H9 (cell line): ENCODE results near the gene MAP1LC3B. TPM values are rescaled to one million over a fixed set of nuclear protein-coding genes. Genes with fewer than 3 reads are reported as not detected.

Source experiments
- DNase-seq: peaks from one replicate; pipeline ENCODE4 v3.0.0-alpha.2; 2017
- H2AFZ ChIP-seq: one replicate; pipeline ENCODE4 v1.6.1; 2013; ENCODE audit warnings: mild to moderate bottlenecking, low read length, control low read depth, moderate library complexity
- H2AK5ac ChIP-seq: 2 replicates; pipeline ENCODE4 v1.6.1; 2013; ENCODE audit warnings: low read length, control low read depth, mixed read lengths; ENCODE audit not compliant: insufficient read length
- H2BK120ac ChIP-seq: one replicate; pipeline ENCODE4 v1.6.1; 2013; ENCODE audit warnings: low read depth, mild to moderate bottlenecking, low read length, control low read depth, inconsistent platforms; ENCODE audit not compliant: poor library complexity, severe bottlenecking
- H2BK12ac ChIP-seq: 2 replicates; pipeline ENCODE4 v1.6.1; 2013; ENCODE audit warnings: low read length, control low read depth, mixed read lengths, low read depth; ENCODE audit not compliant: insufficient read length
- H2BK15ac ChIP-seq: 2 replicates; pipeline ENCODE4 v1.6.1; 2013; ENCODE audit warnings: low read depth, low read length, control low read depth
- H2BK20ac ChIP-seq: one replicate; pipeline ENCODE4 v1.6.1; 2013; ENCODE audit warnings: low read depth, mild to moderate bottlenecking, low read length, control low read depth, inconsistent platforms; ENCODE audit not compliant: poor library complexity, severe bottlenecking
- H2BK5ac ChIP-seq: 2 replicates; pipeline ENCODE4 v1.6.1; 2013; ENCODE audit warnings: low read length, control low read depth, mixed read lengths; ENCODE audit not compliant: insufficient read length
- H3K14ac ChIP-seq: 2 replicates; pipeline ENCODE4 v1.6.1; 2013; ENCODE audit warnings: low read length, control low read depth; ENCODE audit not compliant: insufficient read depth
- H3K18ac ChIP-seq: 2 replicates; pipeline ENCODE4 v1.6.1; 2013; ENCODE audit warnings: low read depth, mild to moderate bottlenecking, mixed read lengths, low read length, control low read depth; ENCODE audit not compliant: insufficient read length
- H3K23ac ChIP-seq: 2 replicates; pipeline ENCODE4 v1.6.1; 2013; ENCODE audit warnings: low read length, control low read depth, mixed read lengths, low read depth; ENCODE audit not compliant: insufficient read length
- H3K23me2 ChIP-seq: 2 replicates; pipeline ENCODE4 v1.6.1; 2013; ENCODE audit warnings: low read depth, mild to moderate bottlenecking, mixed read lengths, low read length, control low read depth; ENCODE audit not compliant: insufficient read length, poor library complexity, severe bottlenecking
- H3K27ac ChIP-seq: 2 replicates; pipeline ENCODE4 v1.5.1; 2013; ENCODE audit warnings: low read length, control low read depth, mixed read lengths, low read depth; ENCODE audit not compliant: insufficient read length
- H3K27me3 ChIP-seq: 2 replicates; pipeline ENCODE4 v1.6.1; 2013; ENCODE audit warnings: low read length, control low read depth, inconsistent platforms; ENCODE audit not compliant: insufficient read depth
- H3K4ac ChIP-seq: 2 replicates; pipeline ENCODE4 v1.6.1; 2013; ENCODE audit warnings: low read depth, mild to moderate bottlenecking, control low read depth, inconsistent platforms, low read length, moderate library complexity
- H3K4me1 ChIP-seq: 2 replicates; pipeline ENCODE4 v1.6.1; 2013; ENCODE audit warnings: low read length, control low read depth, inconsistent platforms; ENCODE audit not compliant: insufficient read depth
- H3K4me2 ChIP-seq: 2 replicates; pipeline ENCODE4 v1.6.1; 2013; ENCODE audit warnings: low read length, control low read depth, mixed read lengths; ENCODE audit not compliant: insufficient read length, insufficient read depth
- H3K56ac ChIP-seq: 2 replicates; pipeline ENCODE4 v1.6.1; 2013; ENCODE audit warnings: low read depth, mild to moderate bottlenecking, mixed read lengths, low read length, control low read depth; ENCODE audit not compliant: insufficient read length
- H3K79me1 ChIP-seq: 2 replicates; pipeline ENCODE4 v1.6.1; 2013; ENCODE audit warnings: low read depth, mild to moderate bottlenecking, moderate library complexity, low read length, control low read depth, inconsistent platforms; ENCODE audit not compliant: insufficient read depth, poor library complexity, severe bottlenecking
- H3K79me2 ChIP-seq: 2 replicates; pipeline ENCODE4 v1.6.1; 2013; ENCODE audit warnings: low read length, control low read depth, inconsistent platforms; ENCODE audit not compliant: insufficient read depth
- H3K9ac ChIP-seq: 2 replicates; pipeline ENCODE4 v1.6.1; 2013; ENCODE audit warnings: low read length, control low read depth, mixed read lengths; ENCODE audit not compliant: insufficient read length; ENCODE audit errors: extremely low read depth
- H3K9me3 ChIP-seq: one replicate; pipeline ENCODE4 v1.6.1; 2013; ENCODE audit warnings: low read depth, low read length, inconsistent platforms; ENCODE audit not compliant: control insufficient read depth
- H3T11ph ChIP-seq: one replicate; pipeline ENCODE4 v1.6.1; 2013; ENCODE audit warnings: mild to moderate bottlenecking, low read length, control low read depth, inconsistent platforms
- H4K20me1 ChIP-seq: one replicate; pipeline ENCODE4 v1.6.1; 2013; ENCODE audit not compliant: control insufficient read depth, insufficient read length, insufficient read depth
- H4K5ac ChIP-seq: 2 replicates; pipeline ENCODE4 v1.6.1; 2013; ENCODE audit warnings: low read depth, mild to moderate bottlenecking, mixed read lengths, low read length, control low read depth; ENCODE audit not compliant: insufficient read length
- H4K8ac ChIP-seq: replicated peaks from 2 replicates; pipeline ENCODE4 v1.6.1; 2013; ENCODE audit warnings: low read length, control low read depth, mixed read lengths, low read depth; ENCODE audit not compliant: insufficient read length
- H4K91ac ChIP-seq: 2 replicates; pipeline ENCODE4 v1.6.1; 2013; ENCODE audit warnings: low read depth, mild to moderate bottlenecking, moderate library complexity, mixed read lengths, low read length, control low read depth; ENCODE audit not compliant: insufficient read length
- H3K27ac Mint-ChIP-seq, 3 experiments: 2 replicates in 2 of 3; 3 replicates in 1 of 3; pipeline ENCODE4 v1.8.0; 2020 to 2021; ENCODE audit warnings: mixed read lengths in 3 of 3, mild to moderate bottlenecking in 1 of 3, moderate library complexity in 1 of 3
- H3K27me3 Mint-ChIP-seq: 2 replicates; pipeline ENCODE4 v1.8.0; 2021; ENCODE audit warnings: low read depth, mild to moderate bottlenecking, moderate library complexity, mixed read lengths
- H3K36me3 Mint-ChIP-seq, 3 experiments: 2 replicates in 2 of 3; 3 replicates in 1 of 3; pipeline ENCODE4 v1.8.0; 2020 to 2021; ENCODE audit warnings: low read depth in 3 of 3, mixed read lengths in 3 of 3; ENCODE audit not compliant: insufficient read depth in 1 of 3
- H3K4me1 Mint-ChIP-seq, 2 experiments: 2 replicates each; pipeline ENCODE4 v1.8.0; 2020; ENCODE audit warnings: mixed read lengths in 2 of 2
- H3K4me3 Mint-ChIP-seq, 2 experiments: 2 replicates in 1 of 2; 3 replicates in 1 of 2; pipeline ENCODE4 v1.8.0; 2020 to 2021; ENCODE audit warnings: mild to moderate bottlenecking in 2 of 2, mixed read lengths in 2 of 2, moderate library complexity in 1 of 2
- H3K9me3 Mint-ChIP-seq, 2 experiments: 2 replicates in 1 of 2; 3 replicates in 1 of 2; pipeline ENCODE4 v1.8.0; 2020; ENCODE audit warnings: mild to moderate bottlenecking in 2 of 2, mixed read lengths in 2 of 2, moderate library complexity in 1 of 2
- CTCF ChIP-seq: fragments of 200-600 bp; sonication (generic); conservative IDR thresholded peaks from 3 replicates; pipeline ENCODE4 v1.8.0; 2021; ENCODE audit warnings: antibody characterized with exemption, mild to moderate bottlenecking
- WGBS: extraction: QIAGEN DNeasy Blood & Tissue Kit; methylation state at CpG from one replicate; pipeline ENCODE4 v1.1.7; 2013; ENCODE audit warnings: missing lambda C conversion rate, low lambda C conversion rate, mixed read lengths; ENCODE audit not compliant: insufficient read length; ENCODE audit errors: extremely low coverage; 5-methylcytosine and 5-hydroxymethylcytosine counted together
- total RNA-seq: library from RNA; stranded (reverse); gene quantifications from 2 replicates; pipeline ENCODE4 v1.2.1, GENCODE V29; 2021

The MAP1LC3B gene
- total RNA-seq, 1 experiment from 2014 or later, result 47.1 TPM

- peaks cover 23 to 25% of the 10 kb centered on the region in 2 experiments for H3K4me1 Mint-ChIP-seq
- no peaks in the 10 kb centered on the region for H3K9me3 Mint-ChIP-seq
- H3K4me3 Mint-ChIP-seq, result no peak overlapping the region
These were observed 22.9 kb upstream of the MAP1LC3B start for GRCh38 chr16:87369117-87369765.

More at GRCh38 chr16:87369117-87369765, 22.9 kb upstream of the MAP1LC3B start:
- peaks cover 0 to 5% (median 0%) of the 10 kb centered on the region in 3 experiments; a peak in 3 of 7 replicates for H3K36me3 Mint-ChIP-seq
- Histone ChIP-seq H2BK12ac (no peak overlapping the region), H3K23ac (no peak overlapping the region), H4K5ac (no peak overlapping the region), H2BK20ac (no peak overlapping the region), H3K23me2 (no peaks in the 10 kb centered on the region), H4K91ac (no peak overlapping the region), H3K56ac (no peak overlapping the region), H3K4me1 (no peaks in the 10 kb centered on the region), H3K9ac (no peak overlapping the region), H2BK5ac (no peak overlapping the region), H2BK120ac (no peak overlapping the region), H3K79me2 (no peaks in the 10 kb centered on the region; the same call in 1 of the 2 replicates), H2AFZ (no peak overlapping the region), H3K14ac (no peak overlapping the region), H4K8ac (no peak overlapping the region), H3K79me1 (peaks cover 9% of the 10 kb centered on the region), H3T11ph (no peak overlapping the region), H3K27me3 (no peaks in the 10 kb centered on the region), H2AK5ac (no peak overlapping the region), H2BK15ac (no peak overlapping the region), H3K18ac (no peak overlapping the region), H4K20me1 (no peaks in the 10 kb centered on the region), H3K4me2 (no peak overlapping the region), H3K9me3 (no peaks in the 10 kb centered on the region), H3K27ac (no peak overlapping the region), H3K4ac (no peak overlapping the region)
- DNase-seq, result no peak
- no peaks in the 10 kb centered on the region for H3K27me3 Mint-ChIP-seq
- H3K27ac Mint-ChIP-seq, result no peak overlapping the region; a peak in 1 of 7 replicates
- no CpG with 5 or more reads among the region's 14 CpGs for WGBS
- no peak for TF ChIP-seq CTCF
